Upper lobe of right lung (tissue), 1 donor: ENCODE results near the gene ERLIN1. TPM values are rescaled to one million over a fixed set of nuclear protein-coding genes. Genes with fewer than 3 reads are reported as not detected.

Experiments used
- ATAC-seq: fragments of 200-7000 bp; cut with Tn5 transposase; one replicate; pipeline ENCODE4 v1.9.1; 2020; ENCODE audit warnings: mild to moderate bottlenecking, moderate library complexity
- DNase-seq: peaks from one replicate; pipeline ENCODE4 v3.0.0-alpha.2; 2020
- H3K27ac ChIP-seq: fragments of 200-600 bp; one replicate; pipeline ENCODE4 v1.8.0; 2022
- H3K27me3 ChIP-seq: fragments of 200-600 bp; one replicate; pipeline ENCODE4 v1.8.0; 2022; ENCODE audit warnings: mild to moderate bottlenecking
- H3K36me3 ChIP-seq: fragments of 200-600 bp; one replicate; pipeline ENCODE4 v1.8.0; 2022
- H3K4me1 ChIP-seq: fragments of 200-600 bp; one replicate; pipeline ENCODE4 v1.8.0; 2022
- H3K4me3 ChIP-seq: fragments of 200-600 bp; one replicate; pipeline ENCODE4 v1.8.0; 2022; ENCODE audit warnings: mild to moderate bottlenecking
- H3K9me3 ChIP-seq: fragments of 200-600 bp; one replicate; pipeline ENCODE4 v1.8.0; 2022
- CTCF ChIP-seq: fragments of 200-600 bp; IDR thresholded peaks from one replicate; pipeline ENCODE4 v1.8.0; 2022; ENCODE audit warnings: antibody characterized with exemption
- intact Hi-C: fragments of 100-400 bp; cut with DNase I; formaldehyde crosslinking; loops from one replicate; pipeline ENCODE4 v1.11.0; 2022
- total RNA-seq: library from RNA; stranded (reverse); fragmentation: NEBNext Ultra II Directional; extraction: Animal tissue kit (Norgen Biotek cat#: 25700); gene quantifications from one replicate; pipeline ENCODE4 v1.2.1, GENCODE V29; 2021
- donor health status: DM: no; HTN: yes; CAD: no; lungs with severe emphysema.

Gene ERLIN1
- total RNA-seq, 1 donor from 2014 or later = 24.3 TPM

- Histone ChIP-seq H3K4me3 (no peak overlapping the region), H3K4me1 (no peaks in the 10 kb centered on the region), H3K9me3 (no peaks in the 10 kb centered on the region), H3K36me3 (no peaks in the 10 kb centered on the region), H3K27me3 (peaks cover 3% of the 10 kb centered on the region), H3K27ac (no peak overlapping the region)
- intact Hi-C loops = no loop called here
- ATAC-seq = no peak
- no peak for TF ChIP-seq CTCF
- DNase-seq = no peak
Measured at GRCh38 chr10:100100651-100101184, 85.1 kb downstream of the ERLIN1 start.

Other genes with a start within 250 kb of the ERLIN1 start
- gene DNMBP, start 176.1 kb downstream of the ERLIN1 start, total RNA-seq = 12.5 TPM
- not detected for gene CPN1, start 104.2 kb downstream of the ERLIN1 start, total RNA-seq
- 21.1 TPM for gene CHUK, start 43.6 kb upstream of the ERLIN1 start, total RNA-seq
- 16.8 TPM for gene CWF19L1, start 81.6 kb upstream of the ERLIN1 start, total RNA-seq
- 42.1 TPM for gene BLOC1S2, start 100.7 kb upstream of the ERLIN1 start, total RNA-seq
- gene PKD2L1, start 144.2 kb upstream of the ERLIN1 start, total RNA-seq = 2.1 TPM
- gene SCD, start 161.2 kb upstream of the ERLIN1 start, total RNA-seq = 276 TPM